HG02970 (cell line): ENCODE data around the gene FAM120A.

Experiments used
- ATAC-seq: cut with Tn5 transposase; IDR thresholded peaks from one replicate; pipeline ENCODE4 v1.9.1; 2021; ENCODE audit warnings: mild to moderate bottlenecking, moderate library complexity, moderate number of reproducible peaks; ENCODE audit not compliant: unreplicated experiment, low FRiP score

Gene FAM120A

GRCh38 chr9:93574900-93575795, 123.7 kb downstream of the FAM120A start:
- ATAC-seq: no peak

GRCh38 chr9:93575796-93576257, 124.3 kb downstream of the FAM120A start:
- peak; percentile 26 for ATAC-seq

GRCh38 chr9:93576258-93577077, 125.0 kb downstream of the FAM120A start, which contains the start of gene PHF2:
Gene PHF2 (plus strand): TSS chr9:93576584. CDS start chr9:93576774, 190 bp downstream.
- ATAC-seq: peak; percentile 37

GRCh38 chr9:93577078-93577974, 125.8 kb downstream of the FAM120A start:
- peak; percentile 9 for ATAC-seq

GRCh38 chr9:93577975-93578682, 126.6 kb downstream of the FAM120A start:
- no peak for ATAC-seq

- ATAC-seq: no peak
Observed at GRCh38 chr9:93578844-93579243, 127.4 kb downstream of the FAM120A start.

- ATAC-seq: no peak
Observed at GRCh38 chr9:93579711-93580516, 128.4 kb downstream of the FAM120A start.

GRCh38 chr9:93580654-93581380, 129.3 kb downstream of the FAM120A start:
- no peak for ATAC-seq

- no peak for ATAC-seq
Observed at GRCh38 chr9:93582115-93582514, 130.6 kb downstream of the FAM120A start.

- ATAC-seq: no peak
Observed at GRCh38 chr9:93582550-93582949, 131.1 kb downstream of the FAM120A start.

GRCh38 chr9:93585259-93585658, 133.8 kb downstream of the FAM120A start:
- no peak for ATAC-seq

GRCh38 chr9:93585695-93586094, 134.2 kb downstream of the FAM120A start:
- ATAC-seq: no peak

GRCh38 chr9:93586290-93587057, 135.0 kb downstream of the FAM120A start:
- ATAC-seq: no peak

GRCh38 chr9:93587284-93587650, 135.8 kb downstream of the FAM120A start:
- no peak for ATAC-seq

GRCh38 chr9:93587651-93588347, 136.3 kb downstream of the FAM120A start:
- no peak for ATAC-seq

- ATAC-seq: no peak
Observed at GRCh38 chr9:93588641-93589609, 137.4 kb downstream of the FAM120A start.
